SK-N-SH (cell line): ENCODE measurements around the gene DAP. TPM values are rescaled to one million over a fixed set of nuclear protein-coding genes. Genes with fewer than 3 reads are reported as not detected.

Experiments
- CTCF ChIA-PET: fragments of 300-600, 350-600 bp; formaldehyde crosslinking; extraction: SDS; loops from one replicate; lab custom pipeline; 2021; lab: Yijun Ruan, JAX
- POLR2A ChIA-PET: fragments of 350-600 bp; sonication (Branson Sonifier 250); formaldehyde crosslinking; extraction: SDS; loops from one replicate; lab custom pipeline; 2020; ENCODE audit warnings: antibody characterized with exemption, inconsistent platforms; lab: Yijun Ruan, JAX
- DNase-seq: peaks from one replicate; pipeline ENCODE4 v3.0.0; 2012
- H2AFZ ChIP-seq: fragments of 200-600 bp; sonication (generic); 2 replicates; pipeline ENCODE4 v1.8.1; 2016; ENCODE audit warnings: antibody characterized with exemption, mild to moderate bottlenecking, low read depth
- H3F3A ChIP-seq: fragments of 200-600 bp; sonication (generic); replicated peaks from 2 replicates; pipeline ENCODE3; 2016; ENCODE audit warnings: antibody characterized with exemption, mild to moderate bottlenecking; ENCODE audit not compliant: insufficient read depth
- H3K27ac ChIP-seq, 2 experiments: fragments of 200-500 bp in 1 of 2; fragments of 200-600 bp in 1 of 2; sonication (Bioruptor generic) in 1 of 2; sonication (generic), shearing (Covaris generic) in 1 of 2; 2 replicates each; pipeline versions ENCODE4 v1.5.1 to v1.6.1; 2014 to 2016; ENCODE audit warnings: low read depth in 2 of 2, inconsistent platforms in 1 of 2, low read length in 1 of 2, mild to moderate bottlenecking in 1 of 2, mixed read lengths in 1 of 2
- H3K27me3 ChIP-seq: fragments of 200-600 bp; sonication (generic), shearing (Covaris generic); 2 replicates; pipeline ENCODE4 v1.6.1; 2016; ENCODE audit warnings: mixed run types; ENCODE audit not compliant: insufficient read depth
- H3K36me3 ChIP-seq, 2 experiments: fragments of 200-500 bp in 1 of 2; fragments of 200-600 bp in 1 of 2; sonication (Bioruptor generic) in 1 of 2; sonication (generic) in 1 of 2; replicated peaks in 1 of 2; 2 replicates each; pipeline versions ENCODE3 to v1.5.1; 2014 to 2016; ENCODE audit warnings: low read length in 1 of 2, mild to moderate bottlenecking in 1 of 2; ENCODE audit not compliant: insufficient read depth in 2 of 2, control insufficient read depth in 1 of 2
- H3K4me1 ChIP-seq, 2 experiments: fragments of 200-500 bp in 1 of 2; fragments of 200-600 bp in 1 of 2; sonication (Bioruptor generic) in 1 of 2; sonication (generic), shearing (Covaris generic) in 1 of 2; 2 replicates each; pipeline versions ENCODE4 v1.5.1 to v1.6.1; 2014 to 2016; ENCODE audit warnings: low read depth in 1 of 2, low read length in 1 of 2, mixed run types in 1 of 2; ENCODE audit not compliant: insufficient read depth in 2 of 2, control insufficient read depth in 1 of 2
- H3K4me2 ChIP-seq: fragments of 200-600 bp; sonication (generic), shearing (Covaris generic); 2 replicates; pipeline ENCODE4 v1.6.1; 2017; ENCODE audit warnings: mixed run types
- H3K4me3 ChIP-seq, 2 experiments: fragments of 200-500 bp in 1 of 2; fragments of 200-600 bp in 1 of 2; sonication (Bioruptor generic) in 1 of 2; sonication (generic), shearing (Covaris generic) in 1 of 2; 2 replicates each; pipeline versions ENCODE4 v1.5.1 to v1.8.1; 2014 to 2016; ENCODE audit warnings: low read depth in 2 of 2, inconsistent platforms in 1 of 2, low read length in 1 of 2, mild to moderate bottlenecking in 1 of 2, mixed read lengths in 1 of 2, moderate library complexity in 1 of 2
- H3K79me2 ChIP-seq: fragments of 200-600 bp; sonication (generic); 2 replicates; pipeline ENCODE4 v1.8.1; 2017; ENCODE audit warnings: mild to moderate bottlenecking; ENCODE audit not compliant: insufficient read depth
- H3K9ac ChIP-seq: fragments of 200-600 bp; sonication (generic); 2 replicates; pipeline ENCODE4 v1.6.1; 2017; ENCODE audit warnings: mixed run types
- H3K9me2 ChIP-seq: fragments of 200-600 bp; sonication (generic); 2 replicates; pipeline ENCODE4 v1.6.1; 2017; ENCODE audit warnings: mixed run types
- H3K9me3 ChIP-seq: fragments of 200-600 bp; sonication (generic); 2 replicates; pipeline ENCODE4 v1.6.1; 2017; ENCODE audit warnings: mixed run types, mild to moderate bottlenecking, moderate library complexity
- H4K20me1 ChIP-seq: fragments of 200-600 bp; sonication (generic); 2 replicates; pipeline ENCODE4 v1.6.1; 2017; ENCODE audit warnings: mild to moderate bottlenecking, mixed run types; ENCODE audit not compliant: insufficient read depth
- CHD2 ChIP-seq: fragments of 150-350 bp; IDR thresholded peaks from 2 replicates; pipeline ENCODE4 v1.6.1; 2018; ENCODE audit warnings: low read length; ENCODE audit not compliant: partially characterized antibody
- ELF1 ChIP-seq: IDR thresholded peaks from 2 replicates; pipeline ENCODE4 v1.4.0; 2012
- EP300 ChIP-seq, 2 experiments: IDR thresholded peaks; 2 replicates each; pipeline versions ENCODE4 v1.4.0 to v1.6.1; 2012; ENCODE audit warnings: borderline replicate concordance in 1 of 2, low read depth in 1 of 2, low read length in 1 of 2
- EZH2phosphoT487 ChIP-seq: fragments of 200-600 bp; sonication (generic); IDR thresholded peaks from 2 replicates; pipeline ENCODE4 v1.6.1; 2017; ENCODE audit warnings: low read depth, mixed run types, mild to moderate bottlenecking, antibody characterized with exemption, moderate library complexity, borderline replicate concordance
- FOSL2 ChIP-seq: IDR thresholded peaks from 2 replicates; pipeline ENCODE4 v1.4.0; 2012; ENCODE audit warnings: low read depth, mild to moderate bottlenecking, moderate library complexity, borderline replicate concordance
- FOXJ3 ChIP-seq: sonication (generic); formaldehyde crosslinking; IDR thresholded peaks from 2 replicates; pipeline ENCODE4 v1.5.1; 2020; ENCODE audit warnings: mild to moderate bottlenecking, missing genetic modification reagents
- FOXM1 ChIP-seq: IDR thresholded peaks from 2 replicates; pipeline ENCODE4 v1.4.0; 2012; ENCODE audit warnings: low read depth, mild to moderate bottlenecking
- GABPA ChIP-seq: IDR thresholded peaks from 2 replicates; pipeline ENCODE4 v1.4.0; 2012; ENCODE audit warnings: low read depth, mild to moderate bottlenecking
- JUND ChIP-seq: IDR thresholded peaks from 2 replicates; pipeline ENCODE4 v1.4.0; 2012
- NFIC ChIP-seq: IDR thresholded peaks from 2 replicates; pipeline ENCODE4 v1.4.0; 2012; ENCODE audit warnings: borderline replicate concordance
- RFX5 ChIP-seq: IDR thresholded peaks from 2 replicates; pipeline ENCODE4 v1.6.1; 2012; ENCODE audit warnings: mild to moderate bottlenecking, improper control_type of control experiment, low read length
- SMC3 ChIP-seq: IDR thresholded peaks from 2 replicates; pipeline ENCODE4 v1.6.1; 2012; ENCODE audit warnings: low read depth, low read length, improper control_type of control experiment
- TAF1 ChIP-seq: IDR thresholded peaks from 2 replicates; pipeline ENCODE4 v1.6.1; 2012; ENCODE audit warnings: low read depth, mild to moderate bottlenecking, low read length, moderate library complexity, borderline replicate concordance
- USF1 ChIP-seq: IDR thresholded peaks from 2 replicates; pipeline ENCODE4 v1.4.0; 2012; ENCODE audit warnings: low read depth, borderline replicate concordance
- YY1 ChIP-seq: IDR thresholded peaks from 2 replicates; pipeline ENCODE4 v1.4.0; 2012; ENCODE audit warnings: low read depth, mild to moderate bottlenecking
- WGBS: methylation state at CpG from one replicate; pipeline ENCODE4 v1.1.6; 2017; ENCODE audit warnings: low lambda C conversion rate; 5-methylcytosine and 5-hydroxymethylcytosine counted together
- polyA plus RNA-seq, 3 experiments: library from polyadenylated mRNA; depleted of rRNA; stranded (reverse); fragments of >200 nt; gene quantifications; 2 replicates each; pipeline ENCODE4 v1.2.3, GENCODE V29; 2012
- TF ChIP-seq, protein P1 (sequence below): fragments of 200-600 bp; sonication (generic); IDR thresholded peaks from 2 replicates; pipeline ENCODE4 v1.6.1; 2017; ENCODE audit warnings: antibody characterized with exemption, mild to moderate bottlenecking, moderate library complexity
- TF ChIP-seq, protein P2 (sequence below): IDR thresholded peaks from 2 replicates; pipeline ENCODE4 v1.4.0; 2012; ENCODE audit warnings: low read depth, borderline replicate concordance

The DAP gene
- polyA plus RNA-seq, 1 of the 3 experiments (the other 2 are of a cell fraction): 78.2 TPM

GRCh38 chr5:10768328-10768899, 7.4 kb upstream of the DAP start:
- H3K36me3 ChIP-seq: no peaks in the 10 kb centered on the region
- H3K4me2 ChIP-seq: no peak overlapping the region
- POLR2A ChIA-PET: no interaction called here
- no peaks in the 10 kb centered on the region for H3K4me1 ChIP-seq
- H3K9me3 ChIP-seq: no peaks in the 10 kb centered on the region
- TF ChIP-seq CHD2: no peak
- TF ChIP-seq TAF1: no peak
- no peak for TF ChIP-seq EZH2phosphoT487
- TF ChIP-seq, protein P1, sequence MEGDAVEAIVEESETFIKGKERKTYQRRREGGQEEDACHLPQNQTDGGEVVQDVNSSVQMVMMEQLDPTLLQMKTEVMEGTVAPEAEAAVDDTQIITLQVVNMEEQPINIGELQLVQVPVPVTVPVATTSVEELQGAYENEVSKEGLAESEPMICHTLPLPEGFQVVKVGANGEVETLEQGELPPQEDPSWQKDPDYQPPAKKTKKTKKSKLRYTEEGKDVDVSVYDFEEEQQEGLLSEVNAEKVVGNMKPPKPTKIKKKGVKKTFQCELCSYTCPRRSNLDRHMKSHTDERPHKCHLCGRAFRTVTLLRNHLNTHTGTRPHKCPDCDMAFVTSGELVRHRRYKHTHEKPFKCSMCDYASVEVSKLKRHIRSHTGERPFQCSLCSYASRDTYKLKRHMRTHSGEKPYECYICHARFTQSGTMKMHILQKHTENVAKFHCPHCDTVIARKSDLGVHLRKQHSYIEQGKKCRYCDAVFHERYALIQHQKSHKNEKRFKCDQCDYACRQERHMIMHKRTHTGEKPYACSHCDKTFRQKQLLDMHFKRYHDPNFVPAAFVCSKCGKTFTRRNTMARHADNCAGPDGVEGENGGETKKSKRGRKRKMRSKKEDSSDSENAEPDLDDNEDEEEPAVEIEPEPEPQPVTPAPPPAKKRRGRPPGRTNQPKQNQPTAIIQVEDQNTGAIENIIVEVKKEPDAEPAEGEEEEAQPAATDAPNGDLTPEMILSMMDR: no peak
- no peak for TF ChIP-seq FOSL2
- TF ChIP-seq, protein P2, sequence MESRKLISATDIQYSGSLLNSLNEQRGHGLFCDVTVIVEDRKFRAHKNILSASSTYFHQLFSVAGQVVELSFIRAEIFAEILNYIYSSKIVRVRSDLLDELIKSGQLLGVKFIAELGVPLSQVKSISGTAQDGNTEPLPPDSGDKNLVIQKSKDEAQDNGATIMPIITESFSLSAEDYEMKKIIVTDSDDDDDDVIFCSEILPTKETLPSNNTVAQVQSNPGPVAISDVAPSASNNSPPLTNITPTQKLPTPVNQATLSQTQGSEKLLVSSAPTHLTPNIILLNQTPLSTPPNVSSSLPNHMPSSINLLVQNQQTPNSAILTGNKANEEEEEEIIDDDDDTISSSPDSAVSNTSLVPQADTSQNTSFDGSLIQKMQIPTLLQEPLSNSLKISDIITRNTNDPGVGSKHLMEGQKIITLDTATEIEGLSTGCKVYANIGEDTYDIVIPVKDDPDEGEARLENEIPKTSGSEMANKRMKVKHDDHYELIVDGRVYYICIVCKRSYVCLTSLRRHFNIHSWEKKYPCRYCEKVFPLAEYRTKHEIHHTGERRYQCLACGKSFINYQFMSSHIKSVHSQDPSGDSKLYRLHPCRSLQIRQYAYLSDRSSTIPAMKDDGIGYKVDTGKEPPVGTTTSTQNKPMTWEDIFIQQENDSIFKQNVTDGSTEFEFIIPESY: no peak
- no peak for TF ChIP-seq EP300 (IDR thresholded peaks at IDR 0.05; ENCODE audit: borderline replicate concordance in 1 of 2, low read depth in 1 of 2, low read length in 1 of 2)
- TF ChIP-seq SMC3: no peak
- TF ChIP-seq, all 33 proteins: peak for 0
- 40% methylated on average over 3 of the region's 3 CpGs for WGBS
- DNase-seq: no peak
- no peaks in the 10 kb centered on the region for H3F3A ChIP-seq
- no peaks in the 10 kb centered on the region for H3K9me2 ChIP-seq
- H3K4me3 ChIP-seq: no peak overlapping the region
- H3K9ac ChIP-seq: no peak overlapping the region
- no peaks in the 10 kb centered on the region for H4K20me1 ChIP-seq
- H3K27ac ChIP-seq: no peak overlapping the region
- CTCF ChIA-PET: interaction anchor here (1.1 kb wide), 1 partner anchor 58 kb away, joined by 3 read pairs; no protein-coding TSS in a partner anchor
- H2AFZ ChIP-seq: no peak overlapping the region
- H3K79me2 ChIP-seq: no peaks in the 10 kb centered on the region
- H3K27me3 ChIP-seq: no peaks in the 10 kb centered on the region

DNA sequence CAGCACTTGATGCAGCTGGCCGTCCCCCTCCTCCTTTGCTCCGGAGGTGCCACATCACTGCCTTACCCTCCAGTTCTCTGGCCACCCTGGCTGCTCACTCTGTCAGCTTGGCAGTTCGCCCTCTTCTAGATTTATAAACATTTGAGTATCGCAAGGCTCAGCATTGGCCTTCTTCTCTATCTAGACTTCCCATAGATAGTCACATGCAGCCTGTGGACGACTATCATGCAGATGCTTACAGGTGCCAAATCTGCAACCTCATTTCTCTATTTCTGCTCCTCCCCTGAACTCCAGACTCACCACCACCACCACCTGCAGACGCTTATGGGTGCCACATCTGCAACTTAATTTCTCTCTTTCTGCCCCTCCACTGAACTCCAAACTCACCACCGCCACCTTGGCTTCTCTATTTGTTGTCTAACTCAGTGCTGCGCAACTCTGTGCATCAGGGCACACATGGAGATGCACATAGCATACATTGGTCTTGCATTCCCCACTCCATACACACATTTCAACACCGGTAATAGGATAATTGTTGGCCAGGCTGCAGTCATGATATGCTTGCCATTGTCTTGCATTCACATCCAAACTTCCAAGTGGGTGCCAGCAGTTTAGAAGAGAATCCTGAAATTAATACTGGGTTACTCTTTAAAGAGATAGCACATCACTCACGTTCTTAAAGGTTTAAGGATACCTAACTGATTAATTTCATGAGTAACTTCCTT, 1.9 kb upstream of the DAP start:
- Histone ChIP-seq H3K27me3 (no peaks in the 10 kb centered on the region), H3K9ac (no peak overlapping the region), H3K36me3 (no peaks in the 10 kb centered on the region), H3K9me2 (no peaks in the 10 kb centered on the region), H3K4me3 (no peak overlapping the region), H2AFZ (no peak overlapping the region), H3K79me2 (peaks cover 28% of the 10 kb centered on the region), H3F3A (peaks cover 2% of the 10 kb centered on the region), H3K4me1 (peaks cover 11% of the 10 kb centered on the region in 2 experiments; a peak in 2 of 4 replicates), H3K9me3 (no peaks in the 10 kb centered on the region), H4K20me1 (0 out of 2 replicates have a peak, but pooled peaks cover 6% of the 10 kb centered on the region), H3K27ac (no peak overlapping the region), H3K4me2 (no peak overlapping the region)
- CTCF ChIA-PET: no interaction called here
- POLR2A ChIA-PET: no interaction called here
- WGBS: 88% methylated on average over 10 of the region's 10 CpGs
- no peak for DNase-seq
- TF ChIP-seq NFIC (no peak), YY1 (no peak), SMC3 (no peak), FOXM1 (no peak), FOXJ3 (CRISPR knock-in tag) (no peak), ELF1 (no peak), JUND (no peak), USF1 (no peak), RFX5 (no peak), GABPA (no peak)
- TF ChIP-seq, protein P2: no peak
